T-helper 17 cell (primary cell): Measurements from ENCODE around the gene PLA2G2E. TPM values are rescaled to one million over a fixed set of nuclear protein-coding genes. Genes with fewer than 3 reads are reported as not detected.

Experiments used
- ATAC-seq: fragments of 150-1000 bp; cut with Tn5 transposase; 2 replicates; pipeline ENCODE4 v1.10.0; 2021; ENCODE audit warnings: mild to moderate bottlenecking, moderate library complexity
- DNase-seq, 3 donors: peaks; one replicate each; pipeline versions ENCODE4 v3.0.0 to v3.0.0-alpha.2; 2020 to 2021
- H3K9me3 ChIP-seq: one replicate; pipeline ENCODE4 v1.7.0; 2013; ENCODE audit warnings: low read length, mild to moderate bottlenecking; ENCODE audit not compliant: control insufficient read depth, poor library complexity, severe bottlenecking
- H3K27ac Mint-ChIP-seq: one replicate; pipeline ENCODE4 v1.8.0; 2022; ENCODE audit warnings: mild to moderate bottlenecking, moderate library complexity, mixed read lengths
- H3K27me3 Mint-ChIP-seq: one replicate; pipeline ENCODE4 v1.8.0; 2022; ENCODE audit warnings: mixed read lengths
- H3K36me3 Mint-ChIP-seq: one replicate; pipeline ENCODE4 v1.8.0; 2022; ENCODE audit warnings: low read depth, mixed read lengths
- H3K4me1 Mint-ChIP-seq: one replicate; pipeline ENCODE4 v1.8.0; 2022; ENCODE audit warnings: mild to moderate bottlenecking, mixed read lengths
- H3K4me3 Mint-ChIP-seq: one replicate; pipeline ENCODE4 v1.8.0; 2022; ENCODE audit warnings: mild to moderate bottlenecking, moderate library complexity, mixed read lengths
- total RNA-seq, 4 donors: library from RNA in 2 of 4; stranded (reverse) in 2 of 4; gene quantifications; one replicate each; pipeline ENCODE4 v1.2.3 and lab custom pipeline; 2022 to 2026

The PLA2G2E gene, protein sequence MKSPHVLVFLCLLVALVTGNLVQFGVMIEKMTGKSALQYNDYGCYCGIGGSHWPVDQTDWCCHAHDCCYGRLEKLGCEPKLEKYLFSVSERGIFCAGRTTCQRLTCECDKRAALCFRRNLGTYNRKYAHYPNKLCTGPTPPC
- total RNA-seq (not detected), total RNA-seq (lab: John Stamatoyannopoulos, UW) (0 reads per million in 2 donors)

DNA sequence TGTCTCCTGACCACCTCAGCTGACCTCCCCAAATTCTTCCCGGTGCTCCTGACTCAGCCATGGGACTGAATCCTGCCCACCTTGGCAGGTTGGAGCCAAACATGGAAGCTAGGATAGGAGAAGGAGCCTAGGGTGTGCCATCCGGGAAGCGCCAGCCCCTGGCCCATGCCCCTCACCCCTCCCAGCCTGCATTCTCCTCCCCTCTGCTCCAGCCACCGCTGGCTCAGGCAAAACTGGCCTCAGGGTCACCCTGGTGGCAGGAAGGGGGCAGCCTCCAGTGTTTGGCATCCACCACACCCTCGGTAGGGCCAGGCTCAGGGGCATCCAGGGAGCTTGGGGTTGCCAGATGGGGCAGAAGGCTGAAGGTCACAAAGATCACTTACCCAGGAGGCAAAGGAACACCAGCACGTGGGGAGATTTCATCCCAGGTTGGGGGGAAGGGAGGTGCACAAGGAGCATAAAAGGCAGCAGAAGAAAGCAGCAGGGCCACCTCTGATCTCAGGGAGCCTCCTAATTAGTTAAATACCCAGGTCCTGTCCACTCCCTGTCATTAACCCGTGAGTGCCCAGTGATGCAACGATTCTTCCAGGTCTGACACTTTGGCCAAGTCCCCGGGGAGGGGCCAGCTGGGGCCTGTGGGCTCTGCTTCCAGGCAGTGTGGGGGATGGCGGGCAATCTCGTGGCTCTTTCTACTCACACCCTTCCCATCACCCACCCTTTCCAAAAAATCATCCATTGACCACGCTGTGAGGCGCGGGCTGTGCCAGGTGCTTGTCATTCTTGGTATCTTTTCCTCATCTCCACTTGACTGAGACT lies at the start of gene PLA2G2E:
Gene PLA2G2E (minus strand): TSS at position 481 of the 816 bp plus-strand sequence. CDS start 58 bp downstream, at position 423.
- no peak for DNase-seq
- Mint-ChIP-seq H3K4me3 (no peak within 1 kb of the TSS), H3K4me1 (no peaks in the 10 kb centered on the region), H3K36me3 (peaks cover 2% of the 10 kb centered on the region), H3K27me3 (peaks cover 17% of the 10 kb centered on the region), H3K27ac (no peak within 1 kb of the TSS)
- no peaks in the 10 kb centered on the region for H3K9me3 ChIP-seq
- ATAC-seq, result no peak

DNA sequence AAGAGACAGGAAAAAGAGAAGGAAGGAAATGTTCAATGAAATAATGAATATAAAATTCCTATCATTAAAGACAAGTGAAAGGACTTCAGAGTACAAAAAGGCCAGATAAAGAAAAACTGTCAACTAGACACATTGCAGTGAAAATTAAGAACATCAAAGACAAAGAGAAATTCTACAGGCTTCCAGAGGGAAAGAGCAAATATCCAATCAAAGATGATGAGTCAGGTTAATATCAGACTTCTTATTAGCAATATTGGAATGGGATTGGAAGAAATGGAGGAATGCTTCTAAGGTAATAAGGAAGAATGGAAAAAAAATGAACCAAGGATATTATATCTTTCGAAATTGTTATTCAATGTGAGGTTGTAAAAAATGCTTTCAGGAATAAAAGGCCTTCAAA lies 48.2 kb upstream of the PLA2G2E start:
- no peak for ATAC-seq
- no peak for DNase-seq
- Mint-ChIP-seq H3K27me3 (peaks cover 76% of the 10 kb centered on the region), H3K4me3 (no peak overlapping the region), H3K4me1 (peaks cover 5% of the 10 kb centered on the region), H3K36me3 (peaks cover 3% of the 10 kb centered on the region), H3K27ac (no peak overlapping the region)
- H3K9me3 ChIP-seq, result no peaks in the 10 kb centered on the region

DNA sequence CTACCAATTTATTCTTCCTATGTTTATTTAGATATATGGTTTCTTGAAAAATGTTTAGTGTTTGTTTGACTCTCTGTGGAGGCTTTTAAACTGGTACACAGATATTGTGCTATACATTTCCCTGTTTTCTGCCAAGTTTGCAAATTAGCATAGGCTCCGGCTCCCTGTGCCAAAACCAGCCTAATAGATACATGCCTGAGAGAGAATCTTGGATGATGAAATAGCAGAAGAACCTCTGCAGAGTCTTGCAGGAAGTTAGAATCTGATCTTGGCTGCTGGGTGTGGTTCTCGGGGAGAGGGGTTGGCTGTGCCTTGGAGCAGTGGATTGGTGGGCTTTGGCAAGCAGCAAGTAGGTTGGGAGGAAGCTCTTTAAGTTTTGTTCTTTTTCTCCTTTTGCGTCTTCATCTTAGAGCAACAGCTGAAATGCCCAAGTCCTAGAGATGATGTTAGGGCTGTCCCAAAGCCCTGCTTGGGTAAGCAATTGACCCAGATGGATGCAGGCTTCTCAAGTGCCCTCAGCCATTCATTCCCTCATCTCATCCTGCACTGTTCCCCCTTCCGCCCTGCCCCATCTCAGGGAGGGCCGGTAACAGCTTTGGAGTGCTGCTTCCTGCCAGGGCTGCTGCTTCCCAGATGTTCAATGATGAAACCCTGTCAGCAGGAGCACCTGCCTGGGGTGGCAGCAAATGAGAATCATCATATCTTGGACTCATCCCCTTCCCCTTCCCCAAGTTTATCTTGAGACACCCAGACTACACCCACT lies 46.7 kb upstream of the PLA2G2E start:
- no peak overlapping the region for H3K27ac Mint-ChIP-seq
- peaks cover 5% of the 10 kb centered on the region for H3K36me3 Mint-ChIP-seq
- H3K9me3 ChIP-seq, result no peaks in the 10 kb centered on the region
- no peak overlapping the region for H3K4me3 Mint-ChIP-seq
- no peak for DNase-seq
- peaks cover 65% of the 10 kb centered on the region for H3K27me3 Mint-ChIP-seq
- peaks cover 5% of the 10 kb centered on the region for H3K4me1 Mint-ChIP-seq
- ATAC-seq, result no peak

DNA sequence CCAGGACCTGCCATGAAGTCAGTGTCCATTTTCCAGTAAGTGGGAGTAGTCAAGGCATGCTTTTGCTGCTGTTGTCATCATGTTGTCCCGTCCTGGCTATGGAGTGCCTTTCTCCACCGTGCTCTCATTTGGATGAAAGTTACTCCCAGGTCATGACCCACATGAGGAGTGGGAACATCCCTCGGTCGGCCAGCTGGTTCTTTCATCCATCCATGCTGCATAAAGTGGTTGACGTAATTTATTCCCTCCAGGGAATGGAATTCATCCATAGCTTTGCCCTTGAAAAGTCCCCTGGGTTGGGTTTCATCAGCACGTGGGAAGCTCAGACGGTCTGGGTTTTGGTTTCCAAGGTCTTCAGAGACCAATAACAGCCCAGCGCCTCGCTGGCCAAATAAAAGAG lies 44.4 kb upstream of the PLA2G2E start:
- Mint-ChIP-seq H3K4me3 (no peak overlapping the region), H3K27ac (no peak overlapping the region), H3K36me3 (peaks cover 7% of the 10 kb centered on the region), H3K4me1 (peaks cover 5% of the 10 kb centered on the region), H3K27me3 (peaks cover 75% of the 10 kb centered on the region)
- no peaks in the 10 kb centered on the region for H3K9me3 ChIP-seq
- DNase-seq (no peak), ATAC-seq (no peak)

DNA sequence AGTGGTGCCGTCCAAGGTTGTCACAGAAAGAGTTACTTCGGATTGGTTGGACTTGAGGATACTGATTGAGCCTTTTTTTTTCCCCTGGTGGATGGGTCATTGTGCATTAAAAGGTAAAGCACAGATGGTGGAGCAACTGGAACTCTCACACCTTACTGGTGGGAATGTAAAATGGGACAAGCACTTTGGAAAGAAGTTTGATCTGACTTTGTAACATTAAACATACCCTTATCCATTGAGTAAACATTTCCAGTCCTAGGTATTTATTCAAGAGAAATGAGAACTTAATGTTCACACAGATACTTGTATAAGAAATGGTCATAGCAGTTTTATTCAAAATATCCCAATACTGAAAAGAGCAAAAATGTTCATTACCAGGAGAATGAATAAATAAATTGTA lies 41.1 kb upstream of the PLA2G2E start:
- H3K27me3 Mint-ChIP-seq, result peaks cover 64% of the 10 kb centered on the region

DNA sequence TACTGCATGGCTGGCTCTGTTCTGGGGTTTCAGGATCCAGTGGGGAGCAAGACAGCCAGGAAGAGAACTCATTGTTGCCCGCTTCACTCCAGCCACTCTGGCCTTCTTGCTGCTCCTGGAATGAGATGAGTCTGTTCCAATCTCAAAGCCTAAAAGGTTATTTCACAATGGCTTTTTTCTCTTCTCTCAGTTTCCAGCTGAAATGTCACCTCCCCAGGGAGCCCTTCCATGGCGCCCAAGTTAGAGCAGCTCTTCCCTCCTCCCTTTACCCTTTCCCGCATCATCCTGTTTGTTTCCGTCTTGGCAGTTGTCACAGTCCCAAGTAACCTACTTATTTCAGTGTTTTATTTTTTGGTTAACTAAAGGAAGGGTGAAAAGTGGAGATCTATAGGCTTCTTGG lies 40.2 kb upstream of the PLA2G2E start:
- Mint-ChIP-seq H3K27me3 (peaks cover 68% of the 10 kb centered on the region), H3K4me3 (no peak overlapping the region), H3K4me1 (no peaks in the 10 kb centered on the region)

More for the DNA sequence above, 41.1 kb upstream of the PLA2G2E start:
- no peaks in the 10 kb centered on the region for H3K4me1 Mint-ChIP-seq
- H3K4me3 Mint-ChIP-seq, result no peak overlapping the region
- DNase-seq (no peak), ATAC-seq (no peak)
- no peaks in the 10 kb centered on the region for H3K9me3 ChIP-seq
- no peak overlapping the region for H3K27ac Mint-ChIP-seq
- H3K36me3 Mint-ChIP-seq, result peaks cover 4% of the 10 kb centered on the region

DNA sequence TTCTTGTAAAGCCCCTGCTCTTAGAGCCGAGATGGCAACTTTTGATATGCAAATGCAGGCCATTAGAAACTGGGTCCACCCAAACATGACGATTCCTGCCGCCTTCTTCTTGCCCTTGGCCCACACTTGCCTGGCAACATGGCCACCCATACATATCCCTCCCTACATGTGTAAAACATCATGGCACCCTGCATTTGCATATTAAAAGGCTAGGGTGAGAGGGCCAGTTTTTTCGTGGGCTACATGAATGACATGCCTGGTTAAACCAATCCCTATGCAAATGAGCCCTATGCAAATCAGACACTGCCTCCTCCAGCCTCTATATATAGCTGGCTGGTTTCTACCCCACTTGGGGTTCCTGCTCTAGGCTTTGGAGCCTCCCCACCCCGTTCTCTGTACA lies 37.2 kb upstream of the PLA2G2E start:
- H3K9me3 ChIP-seq, result no peaks in the 10 kb centered on the region
- ATAC-seq (no peak), DNase-seq (no peak)
- Mint-ChIP-seq H3K36me3 (peaks cover 3% of the 10 kb centered on the region), H3K4me3 (no peak overlapping the region), H3K27ac (no peak overlapping the region), H3K27me3 (peaks cover 63% of the 10 kb centered on the region), H3K4me1 (no peaks in the 10 kb centered on the region)

More for the DNA sequence above, 40.2 kb upstream of the PLA2G2E start:
- DNase-seq (no peak), ATAC-seq (no peak)
- Mint-ChIP-seq H3K36me3 (peaks cover 4% of the 10 kb centered on the region), H3K27ac (no peak overlapping the region)
- no peaks in the 10 kb centered on the region for H3K9me3 ChIP-seq

DNA sequence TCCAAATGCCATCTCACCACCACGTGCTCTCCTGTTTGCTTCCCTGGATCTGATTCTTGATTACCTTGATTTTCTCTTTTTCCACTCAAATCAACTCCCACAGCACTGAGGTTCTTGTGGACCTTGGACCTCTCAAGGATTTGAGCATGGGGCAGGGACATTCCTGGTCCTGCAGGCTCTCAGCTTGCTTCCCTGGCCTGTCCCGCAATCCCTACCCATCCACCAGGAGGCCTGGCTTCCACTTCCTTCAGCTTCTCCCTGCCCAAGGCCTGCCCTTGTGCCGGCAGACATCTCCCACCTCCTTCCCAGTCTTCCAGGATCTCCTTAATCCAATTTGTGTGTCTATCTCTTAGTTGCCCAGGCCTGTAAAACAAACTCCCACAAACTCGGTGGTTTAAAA lies 34.4 kb upstream of the PLA2G2E start:
- DNase-seq (no peak), ATAC-seq (no peak)
- peaks cover 49% of the 10 kb centered on the region for H3K27me3 Mint-ChIP-seq
- no peak overlapping the region for H3K4me3 Mint-ChIP-seq
- no peaks in the 10 kb centered on the region for H3K9me3 ChIP-seq
- H3K36me3 Mint-ChIP-seq, result peaks cover 3% of the 10 kb centered on the region
- H3K27ac Mint-ChIP-seq, result no peak overlapping the region
- no peaks in the 10 kb centered on the region for H3K4me1 Mint-ChIP-seq

DNA sequence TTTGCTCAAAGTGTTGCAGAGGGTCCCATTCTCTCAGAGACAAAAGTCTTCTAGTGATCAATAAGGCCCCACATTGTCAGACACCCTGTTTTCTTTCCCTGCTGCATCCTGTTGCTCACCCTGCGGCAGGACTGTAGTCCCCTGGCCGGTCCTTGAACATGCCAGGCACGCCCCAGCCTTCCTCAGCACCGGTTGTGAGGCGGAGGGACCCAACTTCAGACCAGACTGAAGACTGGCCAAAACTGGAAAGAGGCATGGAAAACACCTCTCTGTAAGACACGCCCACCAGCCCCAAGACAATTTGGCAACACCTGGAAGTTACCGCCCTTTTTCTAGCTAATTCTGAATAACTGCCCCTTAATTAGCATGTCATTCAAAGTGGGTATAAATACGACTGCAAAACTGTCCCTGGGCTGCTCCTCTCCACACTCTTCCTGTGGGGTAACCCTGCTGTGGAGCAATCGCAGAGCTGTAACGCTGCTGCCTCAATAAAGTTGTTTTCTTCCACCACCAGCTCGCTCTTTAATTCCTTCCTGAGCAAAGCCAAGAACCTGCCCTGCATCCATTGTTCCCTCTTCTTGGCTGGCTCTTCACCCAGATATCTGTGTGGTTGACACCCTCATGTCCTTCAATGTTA lies 32.2 kb upstream of the PLA2G2E start:
- Mint-ChIP-seq H3K4me3 (no peak overlapping the region), H3K36me3 (peaks cover 3% of the 10 kb centered on the region), H3K27ac (no peak overlapping the region), H3K27me3 (peaks cover 52% of the 10 kb centered on the region), H3K4me1 (no peaks in the 10 kb centered on the region)
- DNase-seq (no peak), ATAC-seq (no peak)
- no peaks in the 10 kb centered on the region for H3K9me3 ChIP-seq

DNA sequence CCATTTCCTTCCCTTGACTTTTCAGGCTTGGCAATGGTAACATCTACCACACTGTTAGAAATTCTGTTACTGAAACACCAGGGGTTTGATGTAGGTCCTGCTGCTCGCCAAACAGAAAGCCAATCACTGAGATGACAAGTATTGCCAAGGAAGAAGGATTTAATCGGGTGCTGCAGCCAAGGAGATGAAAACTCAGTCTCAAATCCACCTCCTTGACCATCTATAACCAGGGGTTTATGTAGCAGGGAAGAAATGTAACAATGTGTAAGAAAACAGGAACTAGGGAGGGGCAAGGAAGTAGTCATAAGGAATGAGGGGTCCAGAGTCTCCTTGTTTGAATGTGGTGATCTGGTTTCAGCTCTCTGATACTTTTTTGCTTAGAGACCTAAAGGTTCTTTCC lies 30.6 kb upstream of the PLA2G2E start:
- H3K27ac Mint-ChIP-seq, result no peak overlapping the region
- peaks cover 3% of the 10 kb centered on the region for H3K36me3 Mint-ChIP-seq
- no peaks in the 10 kb centered on the region for H3K4me1 Mint-ChIP-seq
- DNase-seq (no peak), ATAC-seq (no peak)
- H3K27me3 Mint-ChIP-seq, result peaks cover 44% of the 10 kb centered on the region
- H3K9me3 ChIP-seq, result no peaks in the 10 kb centered on the region
- H3K4me3 Mint-ChIP-seq, result no peak overlapping the region

DNA sequence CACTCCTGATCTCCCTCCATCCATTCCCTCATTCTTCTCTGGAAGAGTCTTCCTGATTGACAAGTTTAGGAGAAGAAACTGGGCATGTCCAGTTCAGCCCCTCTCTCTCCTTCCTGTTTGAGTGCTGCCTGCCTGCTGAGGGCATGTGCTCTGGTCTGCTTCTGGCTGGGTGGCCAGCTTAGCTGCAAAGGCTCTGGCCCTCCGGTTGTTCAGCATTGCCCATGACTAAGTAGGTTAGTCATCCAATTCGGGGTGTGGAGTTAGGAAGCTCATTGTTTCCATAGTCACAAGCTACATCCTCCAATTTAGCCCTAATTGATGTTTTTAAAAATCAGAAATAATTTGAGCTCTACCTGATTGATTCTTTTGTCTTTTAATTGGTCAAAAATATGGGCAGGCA lies 25.6 kb upstream of the PLA2G2E start:
- Mint-ChIP-seq H3K27ac (no peak overlapping the region), H3K27me3 (peaks cover 56% of the 10 kb centered on the region), H3K4me3 (no peak overlapping the region), H3K36me3 (peaks cover under 1% of the 10 kb centered on the region), H3K4me1 (no peaks in the 10 kb centered on the region)
- ATAC-seq (no peak), DNase-seq (no peak)
- H3K9me3 ChIP-seq, result no peaks in the 10 kb centered on the region

DNA sequence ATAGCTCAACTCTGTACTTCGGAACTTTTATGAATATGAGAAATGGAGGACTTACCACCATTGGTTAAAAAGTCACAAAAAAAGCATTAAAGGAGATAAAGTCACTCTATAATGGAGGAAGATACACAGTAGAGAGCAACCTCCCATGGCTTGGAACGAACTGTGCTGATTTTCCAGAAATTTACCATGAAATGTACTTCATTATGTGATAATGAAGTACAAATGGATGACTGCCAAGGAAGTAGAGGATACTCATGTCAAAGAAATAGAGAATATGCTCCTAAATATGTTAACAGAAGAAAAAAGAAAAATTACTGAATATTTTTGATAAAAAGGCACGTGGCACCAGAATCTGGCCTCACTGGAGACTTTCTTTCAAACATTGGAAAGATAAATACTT lies 23.6 kb upstream of the PLA2G2E start:
- H3K4me3 Mint-ChIP-seq, result no peak overlapping the region
- H3K4me1 Mint-ChIP-seq, result no peaks in the 10 kb centered on the region
- ATAC-seq (no peak), DNase-seq (no peak)
- no peaks in the 10 kb centered on the region for H3K9me3 ChIP-seq
- peaks cover 2% of the 10 kb centered on the region for H3K36me3 Mint-ChIP-seq
- H3K27ac Mint-ChIP-seq, result no peak overlapping the region
- peaks cover 44% of the 10 kb centered on the region for H3K27me3 Mint-ChIP-seq

DNA sequence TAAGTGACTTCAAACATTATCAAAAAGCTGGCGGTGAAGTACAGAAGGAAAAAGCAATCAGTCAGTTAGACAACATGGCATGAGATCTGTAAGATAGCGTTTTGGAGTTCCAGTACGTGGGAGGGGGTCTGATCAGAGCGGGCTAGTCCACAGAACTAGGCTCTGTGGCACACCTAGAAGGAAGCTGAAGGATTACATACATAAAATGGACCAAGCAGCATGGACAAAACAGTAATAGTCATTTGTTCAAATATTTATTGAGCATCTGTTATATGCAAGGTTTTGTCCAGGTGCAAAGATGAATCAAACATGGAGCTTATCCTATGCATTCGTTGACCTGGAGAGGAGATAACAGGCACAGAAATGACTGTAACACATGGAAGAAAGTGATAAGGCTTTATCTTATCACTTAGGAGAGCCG lies 22.9 kb upstream of the PLA2G2E start:
- no peaks in the 10 kb centered on the region for H3K9me3 ChIP-seq
- H3K27ac Mint-ChIP-seq, result no peak overlapping the region
- no peaks in the 10 kb centered on the region for H3K4me1 Mint-ChIP-seq
- ATAC-seq (no peak), DNase-seq (no peak)
- H3K27me3 Mint-ChIP-seq, result peaks cover 42% of the 10 kb centered on the region
- H3K4me3 Mint-ChIP-seq, result no peak overlapping the region
- H3K36me3 Mint-ChIP-seq, result peaks cover 2% of the 10 kb centered on the region
